H9 (cell line): ENCODE data around the gene DAB1. TPM values are rescaled to one million over a fixed set of nuclear protein-coding genes. Genes with fewer than 3 reads are reported as not detected.

Experiments
- DNase-seq: peaks from one replicate; pipeline ENCODE4 v3.0.0-alpha.2; 2017
- H2AFZ ChIP-seq: one replicate; pipeline ENCODE4 v1.6.1; 2013; ENCODE audit warnings: mild to moderate bottlenecking, low read length, control low read depth, moderate library complexity
- H2AK5ac ChIP-seq: 2 replicates; pipeline ENCODE4 v1.6.1; 2013; ENCODE audit warnings: low read length, control low read depth, mixed read lengths; ENCODE audit not compliant: insufficient read length
- H2BK120ac ChIP-seq: one replicate; pipeline ENCODE4 v1.6.1; 2013; ENCODE audit warnings: low read depth, mild to moderate bottlenecking, low read length, control low read depth, inconsistent platforms; ENCODE audit not compliant: poor library complexity, severe bottlenecking
- H2BK12ac ChIP-seq: 2 replicates; pipeline ENCODE4 v1.6.1; 2013; ENCODE audit warnings: low read length, control low read depth, mixed read lengths, low read depth; ENCODE audit not compliant: insufficient read length
- H2BK15ac ChIP-seq: 2 replicates; pipeline ENCODE4 v1.6.1; 2013; ENCODE audit warnings: low read depth, low read length, control low read depth
- H2BK20ac ChIP-seq: one replicate; pipeline ENCODE4 v1.6.1; 2013; ENCODE audit warnings: low read depth, mild to moderate bottlenecking, low read length, control low read depth, inconsistent platforms; ENCODE audit not compliant: poor library complexity, severe bottlenecking
- H2BK5ac ChIP-seq: 2 replicates; pipeline ENCODE4 v1.6.1; 2013; ENCODE audit warnings: low read length, control low read depth, mixed read lengths; ENCODE audit not compliant: insufficient read length
- H3K14ac ChIP-seq: 2 replicates; pipeline ENCODE4 v1.6.1; 2013; ENCODE audit warnings: low read length, control low read depth; ENCODE audit not compliant: insufficient read depth
- H3K18ac ChIP-seq: 2 replicates; pipeline ENCODE4 v1.6.1; 2013; ENCODE audit warnings: low read depth, mild to moderate bottlenecking, mixed read lengths, low read length, control low read depth; ENCODE audit not compliant: insufficient read length
- H3K23ac ChIP-seq: 2 replicates; pipeline ENCODE4 v1.6.1; 2013; ENCODE audit warnings: low read length, control low read depth, mixed read lengths, low read depth; ENCODE audit not compliant: insufficient read length
- H3K23me2 ChIP-seq: 2 replicates; pipeline ENCODE4 v1.6.1; 2013; ENCODE audit warnings: low read depth, mild to moderate bottlenecking, mixed read lengths, low read length, control low read depth; ENCODE audit not compliant: insufficient read length, poor library complexity, severe bottlenecking
- H3K27ac ChIP-seq: 2 replicates; pipeline ENCODE4 v1.5.1; 2013; ENCODE audit warnings: low read length, control low read depth, mixed read lengths, low read depth; ENCODE audit not compliant: insufficient read length
- H3K27me3 ChIP-seq: 2 replicates; pipeline ENCODE4 v1.6.1; 2013; ENCODE audit warnings: low read length, control low read depth, inconsistent platforms; ENCODE audit not compliant: insufficient read depth
- H3K4ac ChIP-seq: 2 replicates; pipeline ENCODE4 v1.6.1; 2013; ENCODE audit warnings: low read depth, mild to moderate bottlenecking, control low read depth, inconsistent platforms, low read length, moderate library complexity
- H3K4me1 ChIP-seq: 2 replicates; pipeline ENCODE4 v1.6.1; 2013; ENCODE audit warnings: low read length, control low read depth, inconsistent platforms; ENCODE audit not compliant: insufficient read depth
- H3K4me2 ChIP-seq: 2 replicates; pipeline ENCODE4 v1.6.1; 2013; ENCODE audit warnings: low read length, control low read depth, mixed read lengths; ENCODE audit not compliant: insufficient read length, insufficient read depth
- H3K56ac ChIP-seq: 2 replicates; pipeline ENCODE4 v1.6.1; 2013; ENCODE audit warnings: low read depth, mild to moderate bottlenecking, mixed read lengths, low read length, control low read depth; ENCODE audit not compliant: insufficient read length
- H3K79me1 ChIP-seq: 2 replicates; pipeline ENCODE4 v1.6.1; 2013; ENCODE audit warnings: low read depth, mild to moderate bottlenecking, moderate library complexity, low read length, control low read depth, inconsistent platforms; ENCODE audit not compliant: insufficient read depth, poor library complexity, severe bottlenecking
- H3K79me2 ChIP-seq: 2 replicates; pipeline ENCODE4 v1.6.1; 2013; ENCODE audit warnings: low read length, control low read depth, inconsistent platforms; ENCODE audit not compliant: insufficient read depth
- H3K9ac ChIP-seq: 2 replicates; pipeline ENCODE4 v1.6.1; 2013; ENCODE audit warnings: low read length, control low read depth, mixed read lengths; ENCODE audit not compliant: insufficient read length; ENCODE audit errors: extremely low read depth
- H3K9me3 ChIP-seq: one replicate; pipeline ENCODE4 v1.6.1; 2013; ENCODE audit warnings: low read depth, low read length, inconsistent platforms; ENCODE audit not compliant: control insufficient read depth
- H3T11ph ChIP-seq: one replicate; pipeline ENCODE4 v1.6.1; 2013; ENCODE audit warnings: mild to moderate bottlenecking, low read length, control low read depth, inconsistent platforms
- H4K20me1 ChIP-seq: one replicate; pipeline ENCODE4 v1.6.1; 2013; ENCODE audit not compliant: control insufficient read depth, insufficient read length, insufficient read depth
- H4K5ac ChIP-seq: 2 replicates; pipeline ENCODE4 v1.6.1; 2013; ENCODE audit warnings: low read depth, mild to moderate bottlenecking, mixed read lengths, low read length, control low read depth; ENCODE audit not compliant: insufficient read length
- H4K8ac ChIP-seq: replicated peaks from 2 replicates; pipeline ENCODE4 v1.6.1; 2013; ENCODE audit warnings: low read length, control low read depth, mixed read lengths, low read depth; ENCODE audit not compliant: insufficient read length
- H4K91ac ChIP-seq: 2 replicates; pipeline ENCODE4 v1.6.1; 2013; ENCODE audit warnings: low read depth, mild to moderate bottlenecking, moderate library complexity, mixed read lengths, low read length, control low read depth; ENCODE audit not compliant: insufficient read length
- H3K27ac Mint-ChIP-seq, 3 experiments: 2 replicates in 2 of 3; 3 replicates in 1 of 3; pipeline ENCODE4 v1.8.0; 2020 to 2021; ENCODE audit warnings: mixed read lengths in 3 of 3, mild to moderate bottlenecking in 1 of 3, moderate library complexity in 1 of 3
- H3K27me3 Mint-ChIP-seq: 2 replicates; pipeline ENCODE4 v1.8.0; 2021; ENCODE audit warnings: low read depth, mild to moderate bottlenecking, moderate library complexity, mixed read lengths
- H3K36me3 Mint-ChIP-seq, 3 experiments: 2 replicates in 2 of 3; 3 replicates in 1 of 3; pipeline ENCODE4 v1.8.0; 2020 to 2021; ENCODE audit warnings: low read depth in 3 of 3, mixed read lengths in 3 of 3; ENCODE audit not compliant: insufficient read depth in 1 of 3
- H3K4me1 Mint-ChIP-seq, 2 experiments: 2 replicates each; pipeline ENCODE4 v1.8.0; 2020; ENCODE audit warnings: mixed read lengths in 2 of 2
- H3K4me3 Mint-ChIP-seq, 2 experiments: 2 replicates in 1 of 2; 3 replicates in 1 of 2; pipeline ENCODE4 v1.8.0; 2020 to 2021; ENCODE audit warnings: mild to moderate bottlenecking in 2 of 2, mixed read lengths in 2 of 2, moderate library complexity in 1 of 2
- H3K9me3 Mint-ChIP-seq, 2 experiments: 2 replicates in 1 of 2; 3 replicates in 1 of 2; pipeline ENCODE4 v1.8.0; 2020; ENCODE audit warnings: mild to moderate bottlenecking in 2 of 2, mixed read lengths in 2 of 2, moderate library complexity in 1 of 2
- WGBS: extraction: QIAGEN DNeasy Blood & Tissue Kit; methylation state at CpG from one replicate; pipeline ENCODE4 v1.1.7; 2013; ENCODE audit warnings: missing lambda C conversion rate, low lambda C conversion rate, mixed read lengths; ENCODE audit not compliant: insufficient read length; ENCODE audit errors: extremely low coverage; 5-methylcytosine and 5-hydroxymethylcytosine counted together
- total RNA-seq: library from RNA; stranded (reverse); gene quantifications from 2 replicates; pipeline ENCODE4 v1.2.1, GENCODE V29; 2021
- TF ChIP-seq, protein P1 (sequence below): fragments of 200-600 bp; sonication (generic); conservative IDR thresholded peaks from 3 replicates; pipeline ENCODE4 v1.8.0; 2021; ENCODE audit warnings: antibody characterized with exemption, mild to moderate bottlenecking

DAB1 gene
- total RNA-seq, 1 experiment from 2014 or later = 9.3 TPM

DNA sequence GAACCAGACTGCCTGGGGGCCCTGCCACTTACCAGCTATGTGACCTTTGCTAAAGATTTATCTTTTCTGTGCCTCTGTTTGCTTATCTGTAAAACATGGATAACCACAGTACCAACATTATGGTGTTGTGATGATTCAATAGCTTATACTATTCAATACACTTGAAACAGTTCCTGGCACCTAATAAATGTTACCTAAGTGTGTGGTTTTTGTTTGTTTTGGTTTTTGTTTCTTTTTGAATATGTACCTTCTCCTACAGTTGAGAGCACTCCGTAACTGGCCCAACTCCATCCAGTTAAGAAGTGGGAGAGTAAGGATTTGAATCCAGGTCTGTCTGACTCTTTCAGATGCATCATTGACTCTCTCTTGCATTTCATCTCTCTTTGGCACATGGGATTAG, 332.2 kb downstream of the DAB1 start:
- Histone ChIP-seq H3T11ph (no peak overlapping the region), H2BK15ac (no peak overlapping the region), H3K79me2 (no peaks in the 10 kb centered on the region), H2AFZ (no peak overlapping the region), H3K27me3 (no peaks in the 10 kb centered on the region), H2BK12ac (no peak overlapping the region), H3K9me3 (no peaks in the 10 kb centered on the region), H4K91ac (no peak overlapping the region), H2BK120ac (no peak overlapping the region), H3K23me2 (no peaks in the 10 kb centered on the region), H3K56ac (no peak overlapping the region), H3K23ac (no peak overlapping the region), H4K8ac (no peak overlapping the region), H3K79me1 (no peaks in the 10 kb centered on the region), H3K9ac (no peak overlapping the region), H3K4me2 (no peak overlapping the region), H2BK5ac (no peak overlapping the region), H4K5ac (no peak overlapping the region), H3K4me1 (no peaks in the 10 kb centered on the region), H2BK20ac (no peak overlapping the region), H3K14ac (no peak overlapping the region), H4K20me1 (no peaks in the 10 kb centered on the region), H2AK5ac (no peak overlapping the region), H3K18ac (no peak overlapping the region), H3K27ac (no peak overlapping the region), H3K4ac (no peak overlapping the region)
- DNase-seq = no peak
- peaks cover 7 to 22% of the 10 kb centered on the region in 2 experiments for H3K4me1 Mint-ChIP-seq
- no peak overlapping the region for H3K27ac Mint-ChIP-seq
- no peaks in the 10 kb centered on the region for H3K27me3 Mint-ChIP-seq
- H3K36me3 Mint-ChIP-seq = no peaks in the 10 kb centered on the region; a peak in 1 of 7 replicates
- WGBS = no CpG with 5 or more reads among the region's 1 CpG
- no peaks in the 10 kb centered on the region for H3K9me3 Mint-ChIP-seq
- no peak overlapping the region for H3K4me3 Mint-ChIP-seq
- TF ChIP-seq, protein P1, sequence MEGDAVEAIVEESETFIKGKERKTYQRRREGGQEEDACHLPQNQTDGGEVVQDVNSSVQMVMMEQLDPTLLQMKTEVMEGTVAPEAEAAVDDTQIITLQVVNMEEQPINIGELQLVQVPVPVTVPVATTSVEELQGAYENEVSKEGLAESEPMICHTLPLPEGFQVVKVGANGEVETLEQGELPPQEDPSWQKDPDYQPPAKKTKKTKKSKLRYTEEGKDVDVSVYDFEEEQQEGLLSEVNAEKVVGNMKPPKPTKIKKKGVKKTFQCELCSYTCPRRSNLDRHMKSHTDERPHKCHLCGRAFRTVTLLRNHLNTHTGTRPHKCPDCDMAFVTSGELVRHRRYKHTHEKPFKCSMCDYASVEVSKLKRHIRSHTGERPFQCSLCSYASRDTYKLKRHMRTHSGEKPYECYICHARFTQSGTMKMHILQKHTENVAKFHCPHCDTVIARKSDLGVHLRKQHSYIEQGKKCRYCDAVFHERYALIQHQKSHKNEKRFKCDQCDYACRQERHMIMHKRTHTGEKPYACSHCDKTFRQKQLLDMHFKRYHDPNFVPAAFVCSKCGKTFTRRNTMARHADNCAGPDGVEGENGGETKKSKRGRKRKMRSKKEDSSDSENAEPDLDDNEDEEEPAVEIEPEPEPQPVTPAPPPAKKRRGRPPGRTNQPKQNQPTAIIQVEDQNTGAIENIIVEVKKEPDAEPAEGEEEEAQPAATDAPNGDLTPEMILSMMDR = no peak
